ENCODE measurements around the gene ADCK1. TPM values are rescaled to one million over a fixed set of nuclear protein-coding genes. Genes with fewer than 3 reads are reported as not detected.
"Not testable (repeated sequence)": the region's sequence is repeated elsewhere in the genome, so short reads cannot be mapped to it uniquely, and the experiment has no call there.

Gene ADCK1
- total and polyA plus RNA-seq, 2 donors (not counting 1 experiment from before 2014, with no cell fraction given) = 10.6 to 18.3 TPM

GRCh38 chr14:77794357-77794756 is 5.6 kb upstream of the ADCK1 start:
- Mint-ChIP-seq H3K4me1 (no peaks in the 10 kb centered on the region), H3K27ac (no peak overlapping the region), H3K4me3 (no peak overlapping the region), H3K27me3 (peaks cover 16% of the 10 kb centered on the region), H3K9me3 (ENCODE audit: insufficient read depth) (no peaks in the 10 kb centered on the region)
- peaks cover 0 to 9% (median 2%) of the 10 kb centered on the region in 4 experiments for H3K27me3 ChIP-seq (replicated peaks in 1 of 4; ENCODE audit: control extremely low read depth in 1 of 4, control insufficient read depth in 3 of 4, insufficient read depth in 4 of 4, low read length in 3 of 4)
- ATAC-seq (ENCODE audit: low read depth) (no peak), DNase-seq (no peak)
- no peaks in the 10 kb centered on the region for H3K9me3 ChIP-seq (ENCODE audit: control extremely low read depth in 1 of 3, control insufficient read depth in 2 of 3, insufficient read depth in 1 of 3, low read length in 2 of 3)
- no peaks in the 10 kb centered on the region for H3K79me2 ChIP-seq (ENCODE audit: control insufficient read depth, insufficient read depth, low read length)
- ChIA-PET POLR2A (no interaction called here), CTCF (no interaction called here)
- 79% methylated on average over 2 of the region's 4 CpGs for WGBS (ENCODE audit: insufficient coverage)
- H3K4me2 ChIP-seq (replicated peaks; ENCODE audit: low read depth, low read length, poor library complexity, severe bottlenecking) = no peak overlapping the region
- no peak overlapping the region for H2AFZ ChIP-seq (ENCODE audit: insufficient read depth, low read depth, low read length, poor library complexity, severe bottlenecking)
- no peak for TF ChIP-seq CTCF (IDR thresholded peaks at IDR 0.05)
- TF ChIP-seq EZH2 (IDR thresholded peaks at IDR 0.05; ENCODE audit: borderline replicate concordance, insufficient read depth, low read depth, low read length, poor library complexity, severe bottlenecking) = no peak
- no peak overlapping the region for H3K27ac ChIP-seq (ENCODE audit: low read length in 2 of 2)
- H3K9ac ChIP-seq (ENCODE audit: low read length) = no peak overlapping the region
- H3K4me3 ChIP-seq (ENCODE audit: control extremely low read depth in 1 of 5, extremely low read depth in 1 of 5, insufficient read depth in 1 of 5, low read depth in 2 of 5, low read length in 4 of 5) = no peak overlapping the region
- no peaks in the 10 kb centered on the region for H3K36me3 ChIP-seq (replicated peaks in 1 of 2; ENCODE audit: control extremely low read depth in 1 of 2, control insufficient read depth in 1 of 2, extremely low read depth in 1 of 2, insufficient read depth in 2 of 2, low read length in 1 of 2)
- intact Hi-C loops (cut with micrococcal nuclease) = no loop called here
- H3K4me1 ChIP-seq (ENCODE audit: control insufficient read depth in 2 of 2, insufficient read depth in 2 of 2, low read length in 2 of 2) = no peaks in the 10 kb centered on the region
- no peaks in the 10 kb centered on the region for H4K20me1 ChIP-seq (ENCODE audit: control insufficient read depth, insufficient read depth, low read length, poor library complexity, severe bottlenecking)

- Mint-ChIP-seq H3K27ac (peak overlapping the region; percentile 89), H3K4me3 (peak overlapping the region; percentile 92), H3K4me1 (peaks cover 12% of the 10 kb centered on the region)
- peak overlapping the region; percentile 98 for H2AFZ ChIP-seq (ENCODE audit: insufficient read depth, low read depth, low read length, poor library complexity, severe bottlenecking)
- DNase-seq; POLR2A ChIA-PET; H3K4me1 ChIP-seq (ENCODE audit: control insufficient read depth in 2 of 2, insufficient read depth in 2 of 2, low read length in 2 of 2); H3K36me3 ChIP-seq (replicated peaks in 1 of 2; ENCODE audit: control extremely low read depth in 1 of 2, control insufficient read depth in 1 of 2, extremely low read depth in 1 of 2, insufficient read depth in 2 of 2, low read length in 1 of 2); H3K79me2 ChIP-seq (ENCODE audit: control insufficient read depth, insufficient read depth, low read length); ATAC-seq (ENCODE audit: low read depth); H3K9me3 ChIP-seq (ENCODE audit: control extremely low read depth in 1 of 3, control insufficient read depth in 2 of 3, insufficient read depth in 1 of 3, low read length in 2 of 3); intact Hi-C loops (cut with micrococcal nuclease); H3K9me3 Mint-ChIP-seq (ENCODE audit: insufficient read depth); H4K20me1 ChIP-seq (ENCODE audit: control insufficient read depth, insufficient read depth, low read length, poor library complexity, severe bottlenecking); H3K27me3 ChIP-seq (replicated peaks in 1 of 4; ENCODE audit: control extremely low read depth in 1 of 4, control insufficient read depth in 3 of 4, insufficient read depth in 4 of 4, low read length in 3 of 4); H3K27me3 Mint-ChIP-seq: not testable (repeated sequence)
- H3K27ac ChIP-seq (ENCODE audit: low read length in 2 of 2) = peak overlapping the region; percentile 40 to 87
- H3K4me3 ChIP-seq (ENCODE audit: control extremely low read depth in 1 of 5, extremely low read depth in 1 of 5, insufficient read depth in 1 of 5, low read depth in 2 of 5, low read length in 4 of 5) = peak overlapping the region; percentile 47 to 91 (median 71)
- peak overlapping the region; percentile 83 for H3K9ac ChIP-seq (ENCODE audit: low read length)
- CTCF ChIA-PET = interaction anchor here (1.0 kb wide), 1 partner anchor 37 kb away, joined by 3 read pairs; no protein-coding TSS in a partner anchor
- 84% methylated on average over 11 of the region's 13 CpGs for WGBS (ENCODE audit: insufficient coverage)
- H3K4me2 ChIP-seq (replicated peaks; ENCODE audit: low read depth, low read length, poor library complexity, severe bottlenecking) = peak overlapping the region; percentile 92
Measured at GRCh38 chr14:77799456-77799855, 453 bp upstream of the ADCK1 start.

Data from B cell (primary cell).